A673 (cell line): ENCODE results near the gene PLD2. TPM values are rescaled to one million over a fixed set of nuclear protein-coding genes. Genes with fewer than 3 reads are reported as not detected.

ENCODE experiments used
- BruUV-seq: library from RNA; stranded (reverse); fragments of 400-500 nt; replicated peaks from 2 replicates; lab custom pipeline; 2021; lab: Mats Ljungman, UMichigan
- CTCF ChIA-PET: fragments of 300-600 bp; sonication (Branson Sonifier 250); formaldehyde crosslinking; loops from one replicate; lab custom pipeline; 2022; ENCODE audit warnings: antibody characterized with exemption; lab: Charles Lee
- POLR2A ChIA-PET: fragments of 300-600 bp; sonication (Branson Sonifier 250); formaldehyde crosslinking; loops from one replicate; lab custom pipeline; 2022; ENCODE audit warnings: antibody characterized with exemption; ENCODE audit not compliant: low non-redundant PET; lab: Charles Lee
- DNase-seq: peaks from one replicate; pipeline ENCODE4 v3.0.0-alpha.2; 2015; ENCODE audit warnings: low spot score
- H3K27ac ChIP-seq: fragments of 200-600 bp; sonication (generic); 2 replicates; pipeline ENCODE4 v1.5.1; 2016; ENCODE audit warnings: mixed run types, low read depth, mild to moderate bottlenecking, mixed read lengths, antibody characterized with exemption, low read length; ENCODE audit not compliant: poor library complexity, severe bottlenecking
- H3K27me3 ChIP-seq: fragments of 200-600 bp; sonication (generic); replicated peaks from 2 replicates; pipeline ENCODE4 v1.6.1; 2017; ENCODE audit warnings: mixed run types, low read depth, mild to moderate bottlenecking, mixed read lengths, antibody characterized with exemption, low read length; ENCODE audit not compliant: insufficient read depth, poor library complexity
- H3K36me3 ChIP-seq: fragments of 200-600 bp; sonication (generic); 2 replicates; pipeline ENCODE4 v1.6.1; 2016; ENCODE audit warnings: mixed run types, mild to moderate bottlenecking, mixed read lengths, antibody characterized with exemption, low read length; ENCODE audit not compliant: insufficient read depth, poor library complexity, severe bottlenecking
- H3K4me1 ChIP-seq: fragments of 200-600 bp; sonication (generic); 2 replicates; pipeline ENCODE4 v1.6.1; 2017; ENCODE audit warnings: mixed run types, mild to moderate bottlenecking, mixed read lengths, antibody characterized with exemption, low read length; ENCODE audit not compliant: insufficient read depth, poor library complexity, severe bottlenecking
- H3K4me3 ChIP-seq: fragments of 200-600 bp; sonication (generic); 2 replicates; pipeline ENCODE4 v1.5.1; 2016; ENCODE audit warnings: low read depth, mixed run types, mild to moderate bottlenecking, mixed read lengths, low read length; ENCODE audit not compliant: poor library complexity, severe bottlenecking
- H3K9me3 ChIP-seq: fragments of 200-600 bp; sonication (generic); 2 replicates; pipeline ENCODE4 v1.6.1; 2016; ENCODE audit warnings: mixed run types, low read depth, mild to moderate bottlenecking, mixed read lengths, antibody characterized with exemption, low read length; ENCODE audit not compliant: poor library complexity, severe bottlenecking
- EZH2 ChIP-seq: fragments of 200-600 bp; sonication (generic); IDR thresholded peaks from 2 replicates; pipeline ENCODE4 v1.6.1; 2017; ENCODE audit warnings: borderline replicate concordance, low read depth, mild to moderate bottlenecking, mixed read lengths, antibody characterized with exemption, low read length; ENCODE audit not compliant: poor library complexity, severe bottlenecking
- intact Hi-C: fragments of 100-400 bp; cut with micrococcal nuclease; formaldehyde crosslinking; loops from one replicate; pipeline ENCODE4 v1.10.0; 2022; ENCODE audit not compliant: unreplicated experiment
- total RNA-seq: library from RNA; stranded (reverse); gene quantifications from 2 replicates; pipeline ENCODE4 v1.2.3, GENCODE V29; 2021
- TF ChIP-seq, protein P1 (sequence below): fragments of 300-800, 200-600 bp; sonication (generic); conservative IDR thresholded peaks from 2 replicates; pipeline ENCODE4 v1.5.1; 2017; ENCODE audit warnings: low read depth, mild to moderate bottlenecking, antibody characterized with exemption, low read length, moderate library complexity, mixed read lengths

Gene PLD2
- total RNA-seq, 1 experiment from 2014 or later: 20.1 TPM

DNA sequence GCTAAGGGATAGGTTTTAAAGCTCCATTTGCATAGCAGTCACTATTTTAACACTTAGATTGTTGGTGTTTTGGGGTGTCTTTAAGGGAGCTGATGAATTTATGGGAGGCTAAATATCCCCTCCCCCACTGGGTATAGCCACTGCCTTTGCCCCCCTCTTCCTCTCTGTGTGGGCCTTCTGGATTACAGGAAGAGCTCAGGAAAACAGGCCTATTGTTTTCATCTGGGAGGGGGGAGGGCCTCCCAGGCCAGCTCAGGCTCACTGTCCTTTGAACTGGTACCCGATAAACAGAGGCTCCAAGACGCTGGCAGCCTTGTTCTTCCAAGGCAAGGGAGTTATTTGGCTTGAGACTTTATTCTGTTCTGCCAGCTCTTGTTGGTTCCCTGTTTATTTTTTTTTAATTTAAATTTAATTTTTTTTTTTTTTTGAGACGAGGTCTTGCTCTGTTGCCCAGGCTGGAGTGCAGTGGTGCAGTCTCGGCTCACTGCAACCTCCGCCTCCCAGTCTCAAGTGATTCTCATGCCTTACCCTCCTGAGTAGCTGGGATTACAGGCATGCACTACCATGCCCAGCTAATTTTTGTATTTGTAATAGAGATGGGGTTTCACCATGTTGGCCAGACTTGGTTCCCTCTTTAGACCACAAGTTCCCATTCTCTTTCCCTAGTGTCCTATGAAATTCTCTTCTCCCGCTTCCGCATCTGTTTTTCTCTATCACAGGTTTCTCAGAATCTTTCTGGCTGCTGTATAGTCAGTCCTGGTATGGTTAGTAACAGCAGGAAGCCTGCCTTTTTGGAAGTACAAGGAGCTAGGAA, 51.3 kb downstream of the PLD2 start:
- H3K27ac ChIP-seq: no peak overlapping the region
- no peak overlapping the region for H3K4me3 ChIP-seq
- no peaks in the 10 kb centered on the region for H3K9me3 ChIP-seq
- ChIA-PET CTCF (interaction anchor here (1.2 kb wide), 1 partner anchor 68 kb away, joined by 3 read pairs; no protein-coding TSS in a partner anchor), POLR2A (interaction anchor here (0.6 kb wide), 2 partner anchors 10 to 1674 kb away, joined by 3 to 5 read pairs; no protein-coding TSS in a partner anchor)
- intact Hi-C loops: no loop called here
- no peaks in the 10 kb centered on the region for H3K27me3 ChIP-seq
- H3K4me1 ChIP-seq: peaks cover 10% of the 10 kb centered on the region
- no peak for TF ChIP-seq EZH2
- TF ChIP-seq, protein P1, sequence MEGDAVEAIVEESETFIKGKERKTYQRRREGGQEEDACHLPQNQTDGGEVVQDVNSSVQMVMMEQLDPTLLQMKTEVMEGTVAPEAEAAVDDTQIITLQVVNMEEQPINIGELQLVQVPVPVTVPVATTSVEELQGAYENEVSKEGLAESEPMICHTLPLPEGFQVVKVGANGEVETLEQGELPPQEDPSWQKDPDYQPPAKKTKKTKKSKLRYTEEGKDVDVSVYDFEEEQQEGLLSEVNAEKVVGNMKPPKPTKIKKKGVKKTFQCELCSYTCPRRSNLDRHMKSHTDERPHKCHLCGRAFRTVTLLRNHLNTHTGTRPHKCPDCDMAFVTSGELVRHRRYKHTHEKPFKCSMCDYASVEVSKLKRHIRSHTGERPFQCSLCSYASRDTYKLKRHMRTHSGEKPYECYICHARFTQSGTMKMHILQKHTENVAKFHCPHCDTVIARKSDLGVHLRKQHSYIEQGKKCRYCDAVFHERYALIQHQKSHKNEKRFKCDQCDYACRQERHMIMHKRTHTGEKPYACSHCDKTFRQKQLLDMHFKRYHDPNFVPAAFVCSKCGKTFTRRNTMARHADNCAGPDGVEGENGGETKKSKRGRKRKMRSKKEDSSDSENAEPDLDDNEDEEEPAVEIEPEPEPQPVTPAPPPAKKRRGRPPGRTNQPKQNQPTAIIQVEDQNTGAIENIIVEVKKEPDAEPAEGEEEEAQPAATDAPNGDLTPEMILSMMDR: no peak
- H3K36me3 ChIP-seq: no peaks in the 10 kb centered on the region
- no TSS peak for BruUV-seq
- DNase-seq: no peak

DNA sequence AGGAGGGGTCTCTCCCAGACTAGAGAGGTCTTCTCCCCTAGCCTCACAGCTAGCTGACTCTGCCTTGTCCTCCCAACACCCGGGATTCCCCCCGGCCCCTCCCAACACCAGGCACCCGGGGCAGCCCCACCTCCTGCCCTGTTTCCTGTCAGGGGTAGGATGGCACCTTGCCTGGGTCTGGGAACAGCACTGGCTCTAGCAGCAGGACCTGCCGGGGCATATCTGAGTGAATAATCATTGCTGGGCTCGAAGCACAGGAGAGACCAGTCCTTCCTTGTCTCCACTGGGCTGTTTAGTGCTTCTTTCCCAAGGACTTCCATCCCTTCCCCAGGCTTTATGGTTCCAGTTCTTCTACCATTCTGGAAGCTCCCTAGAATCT, 51.9 kb downstream of the PLD2 start:
- H3K27me3 ChIP-seq: no peaks in the 10 kb centered on the region
- no peaks in the 10 kb centered on the region for H3K9me3 ChIP-seq
- POLR2A ChIA-PET: no interaction called here
- CTCF ChIA-PET: interaction anchor here (1.2 kb wide), 1 partner anchor 69 kb away, joined by 3 read pairs; no protein-coding TSS in a partner anchor
- BruUV-seq: no TSS peak
- peaks cover 10% of the 10 kb centered on the region for H3K4me1 ChIP-seq
- H3K27ac ChIP-seq: no peak overlapping the region
- intact Hi-C loops: no loop called here
- DNase-seq: no peak
- no peaks in the 10 kb centered on the region for H3K36me3 ChIP-seq
- H3K4me3 ChIP-seq: no peak overlapping the region
- no peak for TF ChIP-seq EZH2
- TF ChIP-seq, protein P1: no peak

DNA sequence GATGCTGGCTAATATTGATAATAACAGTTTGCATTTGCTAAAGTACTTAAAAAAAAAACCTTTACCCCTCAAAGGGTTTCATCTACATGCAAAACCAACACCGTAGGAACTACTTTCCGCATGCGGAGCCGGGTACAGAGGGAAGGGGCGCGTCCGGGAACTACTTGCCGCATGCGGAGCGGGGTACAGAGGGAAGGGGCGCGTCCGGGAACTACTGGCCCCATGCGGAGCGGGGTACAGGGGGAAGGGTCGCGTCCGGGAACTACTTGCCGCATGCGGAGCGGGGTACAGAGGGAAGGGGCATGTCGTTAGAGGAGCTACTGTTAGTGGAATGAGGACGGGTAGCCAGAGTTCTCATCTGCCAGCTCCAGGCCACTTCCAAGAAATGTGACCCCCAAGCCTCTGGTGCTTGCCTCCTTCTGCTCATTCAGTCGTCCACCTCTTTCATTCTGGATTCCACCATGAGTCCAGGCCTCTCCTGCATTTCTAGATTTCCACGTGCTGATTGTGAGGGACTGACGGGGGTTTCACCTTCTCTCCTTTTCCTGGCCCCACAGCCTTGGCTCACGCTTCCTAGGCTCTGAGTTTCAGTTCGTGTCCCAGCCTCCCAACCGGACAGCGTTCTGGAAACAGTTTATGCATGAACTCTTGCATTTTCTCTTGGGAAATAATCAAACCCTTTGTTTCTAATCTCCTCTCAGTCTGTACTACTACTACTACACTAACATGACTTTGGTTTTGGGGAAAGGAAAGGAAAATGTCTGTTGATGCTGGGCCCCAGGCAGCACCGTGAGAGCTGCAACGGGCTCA, 53.1 kb downstream of the PLD2 start:
- intact Hi-C loops: no loop called here
- TF ChIP-seq, protein P1: no peak
- TF ChIP-seq EZH2: no peak
- ChIA-PET POLR2A (no interaction called here), CTCF (no interaction called here)
- no peak for DNase-seq
- H3K4me3 ChIP-seq: no peak overlapping the region
- H3K27ac ChIP-seq: no peak overlapping the region
- peaks cover 10% of the 10 kb centered on the region for H3K4me1 ChIP-seq
- BruUV-seq: no TSS peak
- no peaks in the 10 kb centered on the region for H3K9me3 ChIP-seq
- no peaks in the 10 kb centered on the region for H3K27me3 ChIP-seq
- no peaks in the 10 kb centered on the region for H3K36me3 ChIP-seq
